SJSA1 (cell line): ENCODE measurements around the gene EXOSC3. TPM values are rescaled to one million over a fixed set of nuclear protein-coding genes. Genes with fewer than 3 reads are reported as not detected.
A peak's percentile ranks its signal among the peaks of the same experiment; 100 is the strongest.
"Not testable (repeated sequence)": the region's sequence is repeated elsewhere in the genome, so short reads cannot be mapped to it uniquely, and the experiment has no call there.

Experiments
- DNase-seq, 2 experiments: peaks; one replicate each; pipeline ENCODE4 v3.0.0-alpha.2; 2015 to 2020; ENCODE audit warnings: low spot score in 2 of 2, low read depth in 1 of 2
- H3K27ac ChIP-seq: fragments of 250-450 bp; sonication (Bioruptor Pico); 2 replicates; pipeline ENCODE4 v1.5.1; 2020; ENCODE audit warnings: mild to moderate bottlenecking, moderate library complexity
- H3K27me3 ChIP-seq: fragments of 250-450 bp; sonication (Bioruptor Pico); replicated peaks from 2 replicates; pipeline ENCODE4 v1.5.1; 2020; ENCODE audit warnings: mild to moderate bottlenecking, moderate library complexity
- H3K36me3 ChIP-seq: fragments of 250-450 bp; sonication (Bioruptor Pico); 2 replicates; pipeline ENCODE4 v1.5.1; 2020; ENCODE audit warnings: mild to moderate bottlenecking
- H3K4me1 ChIP-seq: fragments of 250-450 bp; sonication (Bioruptor Pico); replicated peaks from 2 replicates; pipeline ENCODE4 v1.6.1; 2021; ENCODE audit warnings: mild to moderate bottlenecking
- H3K4me3 ChIP-seq: fragments of 250-450 bp; sonication (Bioruptor Pico); 2 replicates; pipeline ENCODE4 v1.5.1; 2020; ENCODE audit warnings: mild to moderate bottlenecking
- H3K9me3 ChIP-seq: fragments of 250-450 bp; sonication (Bioruptor Pico); replicated peaks from 2 replicates; pipeline ENCODE4 v1.5.1; 2020; ENCODE audit warnings: mild to moderate bottlenecking
- total RNA-seq: library from RNA; depleted of rRNA; stranded (reverse); fragments of >200 nt; shearing (Covaris generic); gene quantifications from 2 replicates; pipeline ENCODE4 v1.2.3, GENCODE V29; 2014

The EXOSC3 gene
- total RNA-seq, 1 experiment from 2014 or later = 34.9 TPM

DNA sequence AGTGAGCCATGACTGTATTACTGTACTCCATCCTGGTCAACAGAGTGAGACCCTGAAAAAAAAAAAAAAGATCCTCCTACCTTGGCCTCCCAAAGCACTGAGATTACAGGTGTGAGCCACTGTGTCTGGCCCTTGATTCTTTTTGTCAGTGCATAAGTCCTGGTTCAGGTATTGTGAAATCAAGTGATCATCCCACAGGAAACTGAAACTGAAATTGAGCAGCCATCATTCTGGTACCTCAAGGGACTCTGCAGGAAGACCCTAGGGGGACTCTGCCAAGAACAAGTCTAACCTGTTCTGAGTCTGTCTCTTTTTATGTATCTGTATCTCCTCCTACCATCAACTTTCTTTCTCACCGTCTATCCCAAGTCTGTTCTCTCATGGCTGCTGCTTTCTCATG lies 13.8 kb upstream of the EXOSC3 start:
- no peak overlapping the region for H3K4me3 ChIP-seq
- no peak for DNase-seq
- H3K27ac ChIP-seq = no peak overlapping the region
- H3K4me1 ChIP-seq = peaks cover 11% of the 10 kb centered on the region; the same call in 1 of the 2 replicates
- no peaks in the 10 kb centered on the region for H3K9me3 ChIP-seq
- no peaks in the 10 kb centered on the region for H3K27me3 ChIP-seq
- H3K36me3 ChIP-seq = peaks cover 8% of the 10 kb centered on the region; the same call in 1 of the 2 replicates

DNA sequence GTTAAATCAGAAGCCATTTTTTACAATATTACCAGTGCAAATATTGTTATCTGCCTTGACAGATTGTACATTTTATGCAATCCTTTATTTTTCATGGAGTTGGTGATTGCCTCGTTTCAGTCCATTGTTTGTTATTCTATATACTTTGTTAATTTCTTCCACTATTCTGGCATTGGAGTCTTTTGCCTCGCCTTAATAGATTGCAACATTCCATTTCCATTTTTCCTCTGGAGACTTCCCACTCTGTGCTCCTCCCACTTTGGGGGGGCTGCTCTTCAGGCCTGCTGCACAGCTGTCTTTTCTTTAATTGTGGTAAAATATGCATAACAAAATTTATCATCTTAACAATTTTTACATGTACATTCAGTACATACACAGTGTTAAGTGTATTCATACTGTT lies 11.4 kb upstream of the EXOSC3 start:
- H3K9me3 ChIP-seq = no peaks in the 10 kb centered on the region

GRCh38 chr9:37792122-37792521 lies 7.3 kb upstream of the EXOSC3 start:
- DNase-seq = no peak
- H3K9me3 ChIP-seq = no peaks in the 10 kb centered on the region
- no peaks in the 10 kb centered on the region for H3K36me3 ChIP-seq
- no peaks in the 10 kb centered on the region for H3K27me3 ChIP-seq
- no peak overlapping the region for H3K27ac ChIP-seq
- H3K4me1 ChIP-seq = no peaks in the 10 kb centered on the region
- no peak overlapping the region for H3K4me3 ChIP-seq

More for the DNA sequence above, 11.4 kb upstream of the EXOSC3 start:
- Histone ChIP-seq H3K4me3 (no peak overlapping the region), H3K27me3 (no peaks in the 10 kb centered on the region), H3K4me1 (peaks cover 3% of the 10 kb centered on the region; the same call in 1 of the 2 replicates), H3K27ac (no peak overlapping the region), H3K36me3 (peaks cover 8% of the 10 kb centered on the region; the same call in 1 of the 2 replicates)
- DNase-seq = no peak

- Histone ChIP-seq H3K27ac (no peak overlapping the region), H3K27me3 (no peaks in the 10 kb centered on the region), H3K9me3 (no peaks in the 10 kb centered on the region), H3K4me1 (no peaks in the 10 kb centered on the region), H3K4me3 (no peak overlapping the region), H3K36me3 (no peaks in the 10 kb centered on the region)
- no peak for DNase-seq
Measured at GRCh38 chr9:37790096-37790495, 5.2 kb upstream of the EXOSC3 start.

DNA sequence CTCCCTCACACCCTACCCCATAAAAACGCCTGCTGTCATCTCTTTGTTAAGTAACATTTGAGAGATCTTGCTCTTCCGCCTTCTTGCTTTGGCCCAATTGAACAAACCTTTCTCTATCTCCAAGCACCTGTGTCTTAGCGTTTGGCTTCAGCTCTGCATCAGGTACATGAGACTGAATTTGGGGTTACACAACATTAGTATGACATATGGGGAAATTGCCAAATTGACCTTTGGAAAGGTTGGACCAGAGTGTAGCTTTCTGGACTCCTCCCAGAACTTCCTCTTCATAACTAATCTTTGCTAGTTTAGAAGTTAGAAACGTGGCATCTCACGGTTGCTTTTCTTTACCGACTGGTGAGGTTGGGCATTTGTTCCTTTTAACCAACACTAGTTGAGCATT lies 3.5 kb upstream of the EXOSC3 start:
- no peaks in the 10 kb centered on the region for H3K9me3 ChIP-seq
- 0 out of 2 replicates have a peak, but pooled peaks cover 2% of the 10 kb centered on the region for H3K4me1 ChIP-seq
- no peak overlapping the region for H3K27ac ChIP-seq
- no peak for DNase-seq
- H3K36me3 ChIP-seq = peaks cover 2% of the 10 kb centered on the region
- H3K27me3 ChIP-seq = no peaks in the 10 kb centered on the region
- H3K4me3 ChIP-seq = no peak overlapping the region

DNA sequence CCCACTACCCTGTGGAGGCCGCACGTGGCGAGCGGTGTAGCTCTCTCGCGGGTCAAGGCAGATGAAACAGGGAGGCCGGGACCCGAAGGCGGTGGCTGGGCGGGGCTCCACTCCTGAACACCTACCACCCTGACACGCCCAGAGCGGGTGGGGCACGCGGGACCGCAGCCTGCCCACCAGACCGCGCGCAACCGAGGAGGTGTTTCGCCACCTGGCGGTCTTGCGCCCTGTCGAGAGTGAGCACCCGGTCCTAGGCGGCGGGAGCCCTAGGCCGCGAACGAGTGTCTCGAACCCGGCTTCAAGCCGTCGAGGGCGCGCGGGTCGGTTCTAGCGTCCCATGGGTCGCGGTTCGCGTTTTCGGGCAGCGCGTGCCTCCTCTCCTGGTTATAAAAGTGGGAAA lies 2.2 kb upstream of the EXOSC3 start:
- peaks cover 14% of the 10 kb centered on the region for H3K36me3 ChIP-seq
- DNase-seq = no peak
- H3K9me3 ChIP-seq = no peaks in the 10 kb centered on the region

DNA sequence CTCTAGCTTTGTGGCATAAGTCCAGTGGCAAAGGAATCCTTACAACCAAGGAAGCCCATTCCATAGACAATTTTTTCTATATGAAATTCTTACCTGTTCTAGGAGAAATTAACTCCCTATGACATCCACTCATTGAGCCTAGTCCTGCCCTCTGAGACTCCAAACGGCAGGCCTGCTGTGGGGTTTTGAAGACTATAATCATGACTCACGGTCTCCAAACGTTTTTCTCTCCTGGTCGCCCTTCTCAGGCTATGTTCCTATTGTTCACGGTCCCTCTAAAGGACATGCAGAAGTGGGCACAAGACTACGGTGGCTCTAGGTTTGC lies 611 bp downstream of the EXOSC3 start:
- Histone ChIP-seq H3K27ac (peak overlapping the region; percentile 47), H3K27me3 (no peaks in the 10 kb centered on the region), H3K4me3 (peak overlapping the region; percentile 66), H3K9me3 (no peaks in the 10 kb centered on the region), H3K36me3 (peaks cover 42% of the 10 kb centered on the region), H3K4me1 (0 out of 2 replicates have a peak, but pooled peaks cover 2% of the 10 kb centered on the region)
- DNase-seq = no peak

More for the DNA sequence above, 2.2 kb upstream of the EXOSC3 start:
- Histone ChIP-seq H3K4me3 (no peak overlapping the region), H3K27ac (no peak overlapping the region), H3K27me3 (no peaks in the 10 kb centered on the region), H3K4me1 (0 out of 2 replicates have a peak, but pooled peaks cover 2% of the 10 kb centered on the region)

DNA sequence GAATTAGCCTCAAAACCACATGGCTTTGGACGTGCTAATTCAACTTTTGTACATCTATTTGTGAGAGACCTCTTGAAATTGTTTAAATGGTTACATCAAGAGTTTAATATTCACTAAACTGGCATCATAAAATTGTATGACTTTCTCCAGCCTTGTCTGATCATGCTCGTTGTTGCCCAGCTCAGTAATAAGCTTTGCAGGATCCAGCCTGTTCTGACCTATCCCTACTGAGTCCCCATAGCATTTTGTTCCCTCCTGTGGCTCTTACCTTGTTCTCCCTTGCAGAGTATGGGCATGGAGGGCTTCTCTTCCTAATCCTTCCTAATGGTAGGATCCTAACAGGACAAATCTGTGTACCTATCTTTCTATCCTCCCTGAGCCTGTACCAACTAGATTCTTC lies 6.3 kb downstream of the EXOSC3 start:
- Histone ChIP-seq H3K9me3 (no peaks in the 10 kb centered on the region), H3K27me3 (no peaks in the 10 kb centered on the region), H3K4me1 (no peaks in the 10 kb centered on the region), H3K36me3 (peaks cover 58% of the 10 kb centered on the region), H3K27ac (no peak overlapping the region), H3K4me3 (no peak overlapping the region)
- DNase-seq = no peak

DNA sequence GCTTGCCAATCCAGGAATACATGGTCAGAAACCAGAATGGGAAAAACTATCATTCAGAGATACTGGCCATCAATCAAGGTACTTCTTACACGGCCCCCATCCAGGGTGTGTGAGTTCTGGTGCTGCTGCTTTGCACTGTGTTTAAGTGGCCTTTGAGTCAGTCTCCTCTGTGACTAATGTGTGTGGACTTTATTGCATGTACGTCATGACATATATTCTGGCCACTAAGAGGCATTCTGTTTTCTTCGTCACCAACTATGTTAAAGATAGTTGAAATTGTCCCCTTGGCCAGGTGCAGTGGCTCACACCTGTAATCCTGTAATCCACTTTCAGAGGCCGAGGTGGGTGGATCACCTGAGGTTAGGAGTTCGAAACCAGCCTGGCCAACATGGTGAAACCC lies 8.5 kb downstream of the EXOSC3 start:
- H3K4me3 ChIP-seq = no peak overlapping the region
- no peak for DNase-seq
- H3K36me3 ChIP-seq = peaks cover 36% of the 10 kb centered on the region
- no peak overlapping the region for H3K27ac ChIP-seq
- no peaks in the 10 kb centered on the region for H3K4me1 ChIP-seq
- no peaks in the 10 kb centered on the region for H3K9me3 ChIP-seq
- no peaks in the 10 kb centered on the region for H3K27me3 ChIP-seq

GRCh38 chr9:37775216-37775919 lies 9.5 kb downstream of the EXOSC3 start:
- H3K4me3 ChIP-seq = no peak overlapping the region
- DNase-seq = no peak
- no peaks in the 10 kb centered on the region for H3K4me1 ChIP-seq
- peaks cover 26% of the 10 kb centered on the region for H3K36me3 ChIP-seq
- H3K27ac ChIP-seq = no peak overlapping the region
- no peaks in the 10 kb centered on the region for H3K27me3 ChIP-seq
- H3K9me3 ChIP-seq = no peaks in the 10 kb centered on the region

DNA sequence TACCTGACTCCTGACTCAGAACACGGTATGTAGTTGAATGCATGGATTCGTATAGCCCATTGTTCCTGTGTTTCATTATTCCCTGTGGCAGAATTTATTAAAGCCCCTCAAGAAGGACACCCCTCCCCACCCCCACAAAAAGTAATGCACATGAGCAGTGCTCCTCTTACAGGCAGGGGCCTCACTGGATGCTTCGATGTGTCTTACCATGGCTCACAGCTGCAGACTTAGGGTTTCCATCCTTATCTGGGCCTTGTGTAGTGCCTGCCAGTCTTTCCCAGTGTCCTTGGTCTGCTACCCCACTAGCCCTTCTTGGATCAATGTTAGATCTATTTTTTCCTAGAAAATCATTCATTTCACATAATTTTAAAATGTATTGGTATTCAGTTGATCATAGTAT lies 14.9 kb downstream of the EXOSC3 start:
- Histone ChIP-seq H3K27ac (no peak overlapping the region), H3K9me3 (no peaks in the 10 kb centered on the region), H3K36me3 (no peaks in the 10 kb centered on the region), H3K4me1 (no peaks in the 10 kb centered on the region), H3K27me3 (no peaks in the 10 kb centered on the region), H3K4me3 (no peak overlapping the region)
- DNase-seq = no peak

DNA sequence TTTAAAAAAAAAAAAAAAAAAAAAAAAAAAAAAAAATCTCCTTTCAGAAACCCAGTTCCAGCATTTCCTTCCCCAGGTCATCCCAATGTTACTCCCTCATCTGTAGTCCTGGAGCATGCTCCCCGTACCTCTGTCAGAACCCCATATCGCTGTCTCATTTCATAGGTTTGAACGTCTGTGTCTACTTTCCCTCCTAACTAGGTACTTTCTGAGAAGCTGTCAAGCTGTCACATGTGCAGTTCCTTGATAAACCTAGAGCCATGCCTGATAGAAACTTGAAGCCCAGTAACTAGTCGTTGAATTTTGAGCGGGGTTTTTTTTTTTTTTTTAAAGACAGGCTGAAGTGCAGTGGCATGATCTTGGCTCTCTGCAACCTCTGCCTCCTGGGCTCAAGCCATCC lies 15.6 kb downstream of the EXOSC3 start:
- Histone ChIP-seq H3K36me3 (no peaks in the 10 kb centered on the region), H3K4me3 (no peak overlapping the region), H3K4me1 (no peaks in the 10 kb centered on the region), H3K27me3 (no peaks in the 10 kb centered on the region), H3K27ac (no peak overlapping the region), H3K9me3 (no peaks in the 10 kb centered on the region)
- no peak for DNase-seq

DNA sequence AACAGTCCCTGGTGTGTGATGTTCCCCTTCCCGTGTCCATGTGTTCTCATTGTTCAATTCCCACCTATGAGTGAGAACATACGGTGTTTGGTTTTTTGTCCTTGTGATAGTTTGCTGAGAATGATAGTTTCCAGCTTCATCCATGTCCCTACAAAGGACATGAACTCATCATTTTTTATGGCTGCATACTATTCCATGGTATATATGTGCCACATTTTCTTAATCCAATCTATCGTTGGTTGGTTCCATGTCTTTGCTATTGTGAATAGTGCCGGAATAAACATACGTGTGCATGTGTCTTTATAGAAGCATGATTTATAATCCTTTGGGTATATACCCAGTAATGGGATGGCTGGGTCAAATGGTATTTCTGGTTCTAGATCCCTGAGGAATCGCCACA lies 19.6 kb downstream of the EXOSC3 start:
- not testable (repeated sequence) for DNase-seq, H3K9me3 ChIP-seq, H3K36me3 ChIP-seq, H3K4me3 ChIP-seq, H3K27me3 ChIP-seq, H3K4me1 ChIP-seq, H3K27ac ChIP-seq

DNA sequence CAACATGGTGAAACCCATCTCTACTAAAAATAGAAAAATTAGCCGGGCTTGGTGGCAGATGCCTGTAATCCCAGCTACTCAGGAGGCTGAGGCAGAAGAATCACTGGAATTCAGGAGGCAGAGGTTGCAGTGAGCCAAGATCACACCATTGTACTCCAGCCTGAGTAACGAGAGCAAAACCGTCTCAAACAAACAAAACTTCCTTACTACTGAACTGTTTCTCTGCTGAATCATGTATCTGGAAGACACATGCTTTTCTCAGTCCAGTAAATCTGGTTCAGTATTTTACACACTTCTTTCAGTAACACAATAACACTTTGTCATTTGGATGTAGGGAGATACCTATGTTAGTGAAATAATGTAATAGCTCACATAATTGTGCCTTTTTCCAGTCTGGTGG lies 23.4 kb downstream of the EXOSC3 start:
- no peaks in the 10 kb centered on the region for H3K9me3 ChIP-seq
- no peaks in the 10 kb centered on the region for H3K27me3 ChIP-seq
- H3K4me1 ChIP-seq = 0 out of 2 replicates have a peak, but pooled peaks cover 3% of the 10 kb centered on the region
- H3K36me3 ChIP-seq = no peaks in the 10 kb centered on the region
- H3K27ac ChIP-seq = no peak overlapping the region
- no peak overlapping the region for H3K4me3 ChIP-seq
- DNase-seq = no peak
